ENCODE data around the gene MAP3K7. TPM values are rescaled to one million over a fixed set of nuclear protein-coding genes. Genes with fewer than 3 reads are reported as not detected.

Gene MAP3K7
- total RNA-seq, 2 donors from 2014 or later, result 16.0 to 16.6 TPM

- Mint-ChIP-seq H3K4me1 (peaks cover 12% of the 10 kb centered on the region), H3K27ac (no peak overlapping the region), H3K36me3 (ENCODE audit: low read depth) (peaks cover 6% of the 10 kb centered on the region), H3K4me3 (no peak overlapping the region), H3K27me3 (no peaks in the 10 kb centered on the region)
- H3K9me3 ChIP-seq (ENCODE audit: control insufficient read depth, low read length, poor library complexity, severe bottlenecking), result no peaks in the 10 kb centered on the region
- ATAC-seq (no peak), DNase-seq (no peak)
Observed at GRCh38 chr6:90534337-90535025, 52.4 kb downstream of the MAP3K7 start.

GRCh38 chr6:90533615-90534336 is 53.1 kb downstream of the MAP3K7 start:
- no peak overlapping the region for H3K4me3 Mint-ChIP-seq
- DNase-seq (no peak), ATAC-seq (no peak)
- peaks cover 9% of the 10 kb centered on the region for H3K36me3 Mint-ChIP-seq (ENCODE audit: low read depth)
- H3K27me3 Mint-ChIP-seq, result no peaks in the 10 kb centered on the region
- H3K9me3 ChIP-seq (ENCODE audit: control insufficient read depth, low read length, poor library complexity, severe bottlenecking), result no peaks in the 10 kb centered on the region
- peaks cover 12% of the 10 kb centered on the region for H3K4me1 Mint-ChIP-seq
- H3K27ac Mint-ChIP-seq, result no peak overlapping the region

GRCh38 chr6:90530882-90531281 is 56.0 kb downstream of the MAP3K7 start:
- H3K27me3 Mint-ChIP-seq, result no peaks in the 10 kb centered on the region
- H3K36me3 Mint-ChIP-seq (ENCODE audit: low read depth), result peaks cover 7% of the 10 kb centered on the region
- no peak overlapping the region for H3K27ac Mint-ChIP-seq

GRCh38 chr6:90525421-90525820 is 61.5 kb downstream of the MAP3K7 start:
- no peak for DNase-seq
- Mint-ChIP-seq H3K36me3 (ENCODE audit: low read depth) (peaks cover 6% of the 10 kb centered on the region), H3K27ac (no peak overlapping the region), H3K4me3 (no peak overlapping the region), H3K27me3 (no peaks in the 10 kb centered on the region), H3K4me1 (no peaks in the 10 kb centered on the region)
- no peak for ATAC-seq
- no peaks in the 10 kb centered on the region for H3K9me3 ChIP-seq (ENCODE audit: control insufficient read depth, low read length, poor library complexity, severe bottlenecking)

More at GRCh38 chr6:90530882-90531281, 56.0 kb downstream of the MAP3K7 start:
- no peak for DNase-seq
- Mint-ChIP-seq H3K4me3 (no peak overlapping the region), H3K4me1 (peaks cover 3% of the 10 kb centered on the region)
- ATAC-seq, result no peak
- H3K9me3 ChIP-seq (ENCODE audit: control insufficient read depth, low read length, poor library complexity, severe bottlenecking), result no peaks in the 10 kb centered on the region

- Mint-ChIP-seq H3K27me3 (no peaks in the 10 kb centered on the region), H3K27ac (peak overlapping the region; percentile 79), H3K4me1 (no peaks in the 10 kb centered on the region), H3K4me3 (no peak overlapping the region), H3K36me3 (ENCODE audit: low read depth) (peaks cover 3% of the 10 kb centered on the region)
- DNase-seq (no peak), ATAC-seq (no peak)
- H3K9me3 ChIP-seq (ENCODE audit: control insufficient read depth, low read length, poor library complexity, severe bottlenecking), result no peaks in the 10 kb centered on the region
Observed at GRCh38 chr6:90523779-90524310, 63.0 kb downstream of the MAP3K7 start.

- Mint-ChIP-seq H3K4me1 (no peaks in the 10 kb centered on the region), H3K27ac (no peak overlapping the region), H3K4me3 (no peak overlapping the region), H3K27me3 (no peaks in the 10 kb centered on the region), H3K36me3 (ENCODE audit: low read depth) (peaks cover 2% of the 10 kb centered on the region)
- DNase-seq (no peak), ATAC-seq (no peak)
- no peaks in the 10 kb centered on the region for H3K9me3 ChIP-seq (ENCODE audit: control insufficient read depth, low read length, poor library complexity, severe bottlenecking)
Observed at GRCh38 chr6:90521955-90522354, 64.9 kb downstream of the MAP3K7 start.

GRCh38 chr6:90516074-90516660 is 70.7 kb downstream of the MAP3K7 start:
- Mint-ChIP-seq H3K4me1 (peaks cover 6% of the 10 kb centered on the region), H3K36me3 (ENCODE audit: low read depth) (peaks cover 7% of the 10 kb centered on the region), H3K27ac (no peak overlapping the region), H3K4me3 (no peak overlapping the region), H3K27me3 (no peaks in the 10 kb centered on the region)
- H3K9me3 ChIP-seq (ENCODE audit: control insufficient read depth, low read length, poor library complexity, severe bottlenecking), result no peaks in the 10 kb centered on the region
- ATAC-seq, result no peak
- no peak for DNase-seq

GRCh38 chr6:90514496-90514895 is 72.4 kb downstream of the MAP3K7 start:
- Mint-ChIP-seq H3K36me3 (ENCODE audit: low read depth) (peaks cover 7% of the 10 kb centered on the region), H3K4me3 (no peak overlapping the region), H3K4me1 (peaks cover 6% of the 10 kb centered on the region), H3K27me3 (no peaks in the 10 kb centered on the region), H3K27ac (no peak overlapping the region)
- ATAC-seq (no peak), DNase-seq (no peak)
- H3K9me3 ChIP-seq (ENCODE audit: control insufficient read depth, low read length, poor library complexity, severe bottlenecking), result no peaks in the 10 kb centered on the region

GRCh38 chr6:90508753-90509152 is 78.1 kb downstream of the MAP3K7 start:
- peaks cover 6% of the 10 kb centered on the region for H3K4me1 Mint-ChIP-seq
- H3K36me3 Mint-ChIP-seq (ENCODE audit: low read depth), result peaks cover 2% of the 10 kb centered on the region
- ATAC-seq, result no peak
- H3K9me3 ChIP-seq (ENCODE audit: control insufficient read depth, low read length, poor library complexity, severe bottlenecking), result no peaks in the 10 kb centered on the region
- no peak overlapping the region for H3K4me3 Mint-ChIP-seq
- H3K27ac Mint-ChIP-seq, result no peak overlapping the region
- no peak for DNase-seq
- no peaks in the 10 kb centered on the region for H3K27me3 Mint-ChIP-seq

- Mint-ChIP-seq H3K27ac (no peak overlapping the region), H3K4me3 (no peak overlapping the region), H3K27me3 (no peaks in the 10 kb centered on the region), H3K4me1 (peaks cover 8% of the 10 kb centered on the region), H3K36me3 (ENCODE audit: low read depth) (no peaks in the 10 kb centered on the region)
- ATAC-seq (no peak), DNase-seq (no peak)
- H3K9me3 ChIP-seq (ENCODE audit: control insufficient read depth, low read length, poor library complexity, severe bottlenecking), result no peaks in the 10 kb centered on the region
Observed at GRCh38 chr6:90502866-90503407, 83.9 kb downstream of the MAP3K7 start.

GRCh38 chr6:90502381-90502780 is 84.5 kb downstream of the MAP3K7 start:
- Mint-ChIP-seq H3K4me3 (no peak overlapping the region), H3K36me3 (ENCODE audit: low read depth) (no peaks in the 10 kb centered on the region), H3K27me3 (peaks cover 2% of the 10 kb centered on the region), H3K27ac (no peak overlapping the region), H3K4me1 (peaks cover 8% of the 10 kb centered on the region)
- no peaks in the 10 kb centered on the region for H3K9me3 ChIP-seq (ENCODE audit: control insufficient read depth, low read length, poor library complexity, severe bottlenecking)
- DNase-seq (no peak), ATAC-seq (no peak)

GRCh38 chr6:90500458-90500857 is 86.4 kb downstream of the MAP3K7 start:
- no peaks in the 10 kb centered on the region for H3K9me3 ChIP-seq (ENCODE audit: control insufficient read depth, low read length, poor library complexity, severe bottlenecking)
- H3K4me3 Mint-ChIP-seq, result no peak overlapping the region
- no peaks in the 10 kb centered on the region for H3K36me3 Mint-ChIP-seq (ENCODE audit: low read depth)
- peaks cover 7% of the 10 kb centered on the region for H3K27me3 Mint-ChIP-seq
- ATAC-seq, result no peak
- DNase-seq, result no peak
- peaks cover 8% of the 10 kb centered on the region for H3K4me1 Mint-ChIP-seq
- no peak overlapping the region for H3K27ac Mint-ChIP-seq

- no peak for DNase-seq
- ATAC-seq, result no peak
- Mint-ChIP-seq H3K27me3 (peaks cover 37% of the 10 kb centered on the region), H3K27ac (no peak overlapping the region), H3K4me3 (no peak overlapping the region), H3K4me1 (peaks cover 12% of the 10 kb centered on the region), H3K36me3 (ENCODE audit: low read depth) (no peaks in the 10 kb centered on the region)
- no peaks in the 10 kb centered on the region for H3K9me3 ChIP-seq (ENCODE audit: control insufficient read depth, low read length, poor library complexity, severe bottlenecking)
Observed at GRCh38 chr6:90497411-90497810, 89.5 kb downstream of the MAP3K7 start.
